ENCODE results near the gene ADIPOR2.

Gene ADIPOR2

DNA sequence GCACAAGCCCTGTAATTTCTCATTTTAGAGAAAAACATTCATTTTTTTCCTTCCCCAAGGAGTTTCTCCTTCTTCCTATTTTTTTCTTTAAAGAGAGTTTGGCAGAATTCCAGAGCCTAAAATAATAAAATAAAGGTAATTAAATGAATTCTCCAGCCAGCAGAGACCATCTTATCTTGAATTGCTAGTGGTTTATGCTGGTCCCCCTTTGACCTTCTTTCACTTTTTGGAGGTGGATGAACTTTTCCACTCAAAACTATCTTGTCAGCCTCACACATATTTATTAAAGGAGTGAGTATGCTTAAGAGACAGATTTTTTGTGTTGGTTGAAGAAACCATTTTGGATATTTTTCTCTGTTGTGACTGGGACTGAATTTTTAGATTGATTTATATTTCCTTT is 47.6 kb downstream of the ADIPOR2 start:
- DNase-seq, result no peak

DNA sequence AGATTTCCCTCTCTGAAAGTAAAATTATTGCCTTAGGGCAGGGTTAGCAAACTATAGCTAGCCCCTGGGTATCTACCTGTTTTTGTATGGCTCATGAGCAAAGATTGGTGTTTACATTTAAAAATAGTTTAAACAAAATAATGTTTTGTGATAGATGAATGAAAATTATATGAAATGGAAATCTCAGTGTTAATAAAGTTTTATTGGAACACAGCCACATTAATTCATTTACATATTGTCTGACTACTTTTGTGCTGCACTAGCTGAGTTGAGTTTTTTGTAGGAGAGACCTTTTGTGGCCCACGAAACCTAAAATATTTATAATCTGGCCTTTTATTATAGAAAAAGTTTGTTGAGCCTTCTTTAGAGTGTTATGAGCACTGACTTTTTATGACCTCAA is 48.5 kb downstream of the ADIPOR2 start:
- no peak for DNase-seq

DNA sequence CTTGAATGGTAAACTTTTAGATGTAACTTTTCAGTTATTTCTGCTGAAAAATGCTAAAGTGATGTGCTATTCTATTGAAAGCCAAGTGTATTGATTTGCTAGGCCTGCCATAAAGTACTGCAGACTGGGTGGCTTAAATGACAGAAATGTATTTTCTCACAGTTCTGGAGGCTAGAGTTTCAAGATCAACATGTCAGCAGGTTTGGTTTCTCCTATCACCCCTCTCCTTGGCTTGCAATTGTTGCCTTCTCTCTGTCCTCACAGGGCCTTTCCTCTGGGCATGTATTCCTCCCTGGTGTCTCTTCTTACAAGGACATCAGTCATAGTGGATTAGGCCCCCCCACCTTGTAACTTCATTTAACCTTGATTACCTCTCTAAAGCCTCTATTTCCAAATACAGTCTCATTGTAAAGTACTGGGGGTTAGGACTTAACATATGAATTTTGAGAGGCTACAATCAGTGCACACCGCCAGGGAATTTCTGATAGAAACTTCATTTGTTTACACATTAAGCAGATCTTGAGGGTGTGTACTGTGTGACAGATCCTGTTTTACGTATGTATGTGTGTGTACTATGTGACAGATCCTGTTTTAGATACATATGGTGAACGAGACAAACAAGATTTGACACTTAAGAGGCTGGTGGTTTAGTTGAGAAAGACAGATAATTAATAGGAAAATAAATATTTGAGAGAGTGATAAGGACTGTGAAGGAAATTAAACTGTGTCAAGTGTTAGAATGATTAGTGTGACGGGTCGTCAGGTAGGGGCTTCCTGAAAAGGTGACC is 49.5 kb downstream of the ADIPOR2 start:
- DNase-seq, result no peak

DNA sequence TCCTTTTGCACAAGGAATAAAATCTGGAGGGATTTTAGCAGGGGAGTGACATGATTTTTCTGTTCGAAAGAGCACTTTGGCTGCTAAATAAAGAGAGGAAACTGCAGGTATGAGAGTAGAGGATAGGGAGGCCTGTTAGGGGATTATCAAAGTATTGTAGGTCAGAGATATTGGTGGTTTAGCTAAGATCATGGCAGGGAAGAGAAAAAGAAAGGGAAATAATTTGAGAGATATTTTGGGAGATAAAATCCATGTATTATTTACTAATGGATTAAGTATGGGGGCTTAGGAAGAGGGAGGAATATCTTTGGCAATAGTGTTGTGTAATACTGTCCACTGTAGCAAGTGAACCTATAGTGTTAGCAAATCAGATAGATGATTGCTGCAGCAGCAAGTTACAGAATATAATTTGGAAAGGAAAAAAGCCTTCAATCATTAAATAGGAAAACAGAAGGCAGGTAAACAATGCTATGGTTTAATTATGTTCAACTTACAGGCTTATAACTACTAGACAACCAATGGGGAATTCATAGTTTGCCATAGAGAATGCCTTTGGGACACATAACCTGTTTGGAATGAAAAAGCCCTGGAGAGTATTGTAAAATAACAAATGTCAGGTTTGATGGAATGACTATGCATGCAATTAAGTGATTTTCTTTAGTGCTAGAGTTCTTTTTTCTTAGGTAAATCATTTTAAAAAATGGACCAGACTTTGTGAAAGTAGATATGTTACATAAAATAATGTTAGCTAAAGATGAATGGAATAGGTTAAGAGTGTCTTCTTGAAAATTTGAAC is 50.5 kb downstream of the ADIPOR2 start:
- DNase-seq, result no peak

DNA sequence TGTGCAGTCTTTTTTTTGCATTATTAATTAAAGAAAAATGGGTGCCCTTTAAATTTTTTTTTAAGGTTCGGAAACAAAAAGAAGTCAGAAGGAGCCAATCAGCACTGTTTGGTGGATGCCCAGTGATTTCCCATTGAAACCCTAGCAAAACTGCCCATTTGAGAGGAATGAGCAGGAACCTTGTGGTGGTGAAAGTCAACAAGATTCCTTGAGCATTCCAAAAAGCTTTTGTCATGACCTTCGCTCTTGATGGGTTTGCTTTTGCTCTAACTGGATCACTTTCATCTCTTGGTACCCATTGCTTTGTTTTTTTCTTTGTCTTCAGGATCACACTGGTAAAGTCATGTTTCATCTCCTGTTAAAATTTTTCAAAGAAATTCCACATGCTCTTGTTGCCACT is 54.1 kb downstream of the ADIPOR2 start:
- DNase-seq, result no peak

DNA sequence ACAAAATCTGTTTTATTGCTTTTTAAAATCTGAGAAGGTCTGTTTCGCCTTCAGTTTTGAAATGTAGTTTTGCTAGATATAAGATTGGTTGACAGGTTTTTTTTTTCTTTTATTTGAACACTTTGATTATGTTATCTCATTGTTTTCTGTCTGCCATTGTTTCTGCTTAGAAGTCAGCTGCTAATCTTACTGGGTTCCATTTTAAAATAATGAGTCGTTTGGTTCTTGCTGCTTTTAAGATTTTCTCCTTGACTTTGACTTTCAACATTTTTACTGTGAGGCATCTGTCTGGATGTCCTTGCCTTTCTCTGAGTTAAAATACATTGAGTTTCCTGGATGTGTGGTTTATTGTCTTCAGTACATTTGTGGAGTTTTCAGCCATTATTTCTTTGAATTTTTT is 56.7 kb downstream of the ADIPOR2 start:
- no peak for DNase-seq

DNA sequence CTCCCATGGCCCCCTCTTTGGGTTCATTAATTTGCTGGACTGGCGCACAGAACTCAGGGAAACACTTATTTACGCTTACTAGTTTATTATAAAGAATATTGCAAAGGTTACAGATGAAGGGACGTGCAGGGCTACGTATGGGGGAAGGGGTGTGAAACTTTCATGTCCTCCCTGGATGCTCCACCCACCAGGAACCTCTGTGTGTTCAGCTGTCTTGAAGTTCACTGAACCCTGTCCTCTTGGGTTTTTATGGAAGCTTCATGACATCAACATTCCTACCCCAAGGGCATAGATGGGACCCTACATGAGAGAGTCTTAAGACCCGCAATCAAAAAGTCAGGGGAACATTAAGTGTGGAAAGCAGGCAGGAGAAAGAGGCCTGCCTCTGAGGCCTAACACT is 58.1 kb downstream of the ADIPOR2 start:
- no peak for DNase-seq

DNA sequence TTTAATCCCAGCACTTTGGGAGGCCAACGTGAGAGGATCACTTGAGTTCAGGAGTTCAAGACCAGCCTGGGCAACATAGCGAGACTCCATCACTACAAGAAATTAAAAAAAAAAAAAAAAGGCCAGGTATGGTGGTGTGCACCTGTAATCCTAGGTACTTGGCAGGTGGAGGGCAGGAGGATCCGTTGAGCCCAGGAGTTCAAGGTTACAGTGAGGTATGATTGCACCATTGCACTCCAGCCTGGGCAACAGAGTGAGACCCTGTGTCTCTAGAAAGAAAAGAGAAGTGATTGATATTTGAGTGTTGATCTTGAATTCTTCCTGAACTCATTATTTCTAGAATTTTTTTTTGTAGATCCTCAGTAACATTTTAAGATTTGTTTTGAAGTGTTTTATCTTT is 59.4 kb downstream of the ADIPOR2 start:
- no peak for DNase-seq

DNA sequence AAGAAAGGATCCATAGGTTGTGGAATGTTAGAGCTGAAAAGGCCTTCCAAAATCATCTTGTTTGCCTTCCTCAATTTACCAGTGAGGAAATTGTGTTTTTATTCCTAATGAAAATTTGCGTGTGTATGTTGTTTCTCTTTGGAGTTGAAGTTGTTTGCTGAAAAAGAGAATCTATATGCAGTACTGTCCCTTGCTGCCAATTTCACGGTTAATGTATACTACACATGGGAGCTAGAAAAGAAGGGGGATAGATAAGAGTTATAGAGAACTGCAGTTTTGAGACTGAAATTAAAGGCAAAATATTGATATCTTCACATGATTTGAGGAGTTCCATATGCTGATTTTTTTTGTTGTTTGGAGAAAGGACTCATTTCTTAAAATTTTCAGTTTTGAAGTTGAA is 67.5 kb downstream of the ADIPOR2 start:
- no peak for DNase-seq

DNA sequence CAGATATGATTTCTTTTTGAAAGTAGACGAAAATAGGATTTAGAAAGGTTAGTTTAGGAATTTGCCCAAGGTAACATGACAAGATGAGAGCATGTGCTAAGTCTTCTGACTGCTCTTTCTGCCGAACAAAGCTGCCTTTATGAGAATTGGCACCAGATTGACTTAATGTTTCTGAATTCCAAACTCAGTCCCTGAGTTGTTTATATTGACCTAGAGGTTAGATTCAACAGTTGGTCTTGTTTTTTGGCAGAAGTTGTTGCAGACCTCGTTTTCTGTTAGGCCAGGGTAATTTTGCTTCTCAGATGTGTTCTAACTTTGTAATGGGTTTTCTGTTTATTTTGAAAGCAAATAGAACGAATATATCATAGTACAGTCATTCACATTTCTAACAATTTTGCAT is 68.0 kb downstream of the ADIPOR2 start:
- DNase-seq, result no peak

DNA sequence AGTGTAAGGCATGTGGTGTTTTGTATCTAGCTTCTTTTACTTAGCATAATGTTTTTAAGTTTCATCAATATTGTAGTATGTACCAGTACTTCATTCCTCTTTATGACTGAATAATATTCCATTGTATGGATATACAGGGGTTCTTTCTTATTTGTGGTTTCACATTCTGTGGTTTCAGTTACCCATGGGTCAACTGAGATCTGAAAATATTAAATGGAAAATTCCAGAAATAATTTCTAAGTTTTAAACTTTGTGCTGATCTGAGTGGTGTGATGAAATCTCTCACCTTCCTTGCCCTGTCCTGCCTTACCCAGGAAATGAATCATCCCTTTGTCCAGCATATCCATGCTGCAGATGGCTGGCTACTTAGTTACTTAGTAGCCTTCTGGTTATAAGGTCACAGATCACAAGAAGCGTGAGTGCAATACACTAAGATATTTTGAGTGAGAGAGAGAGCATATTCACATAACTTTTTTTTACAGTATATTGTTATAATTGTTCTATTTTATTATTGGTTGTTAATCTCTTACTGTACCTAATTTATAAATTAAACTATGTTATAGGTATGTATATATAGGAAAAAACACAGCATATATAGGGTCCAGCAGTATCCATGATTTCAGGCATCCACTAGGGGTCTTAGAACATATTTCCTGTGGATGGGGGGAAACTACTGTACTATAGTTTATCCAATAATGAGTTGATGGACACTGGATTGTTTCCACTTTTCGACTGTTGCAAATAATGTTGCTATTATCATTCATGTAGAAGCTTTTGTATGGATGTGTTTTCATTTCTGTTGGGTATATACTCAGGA is 69.9 kb downstream of the ADIPOR2 start:
- no peak for DNase-seq

DNA sequence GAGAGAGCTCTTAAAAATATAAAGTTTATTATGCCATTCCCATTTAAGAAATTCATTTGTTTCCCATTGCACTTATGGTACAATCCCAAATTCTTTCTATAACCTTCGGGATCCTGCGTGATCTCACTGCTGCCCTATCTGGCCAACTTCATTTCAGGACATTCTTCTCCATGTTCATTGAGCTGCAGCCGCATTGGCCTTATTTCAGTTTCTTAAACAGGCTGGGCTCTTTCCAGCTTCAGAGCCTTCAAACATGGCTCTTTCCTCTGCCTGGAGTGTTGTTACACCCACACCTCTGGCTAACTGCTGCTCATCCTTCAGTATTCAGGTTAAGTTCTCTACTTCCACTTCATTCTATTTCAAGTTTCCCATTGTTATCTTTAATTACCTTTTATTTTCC is 71.0 kb downstream of the ADIPOR2 start:
- no peak for DNase-seq

DNA sequence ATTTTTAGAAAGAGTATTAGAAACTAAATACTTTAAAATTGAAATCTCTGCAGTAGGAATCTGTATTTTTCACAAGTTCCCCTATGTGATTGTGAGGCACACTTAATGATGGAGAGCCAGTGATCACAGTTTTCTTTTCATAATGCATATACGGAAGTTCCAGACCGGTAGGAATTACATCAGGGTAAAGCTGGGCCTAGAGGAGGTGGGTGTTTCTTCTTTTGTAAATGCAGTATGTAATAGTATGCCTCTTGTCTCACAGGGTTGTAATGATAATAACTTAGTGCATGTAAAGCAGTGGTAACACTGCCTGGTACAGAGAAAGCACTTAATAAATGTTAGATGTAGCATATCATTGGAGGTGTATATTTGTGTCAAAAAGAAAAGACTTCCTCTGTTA is 72.3 kb downstream of the ADIPOR2 start:
- DNase-seq, result no peak

DNA sequence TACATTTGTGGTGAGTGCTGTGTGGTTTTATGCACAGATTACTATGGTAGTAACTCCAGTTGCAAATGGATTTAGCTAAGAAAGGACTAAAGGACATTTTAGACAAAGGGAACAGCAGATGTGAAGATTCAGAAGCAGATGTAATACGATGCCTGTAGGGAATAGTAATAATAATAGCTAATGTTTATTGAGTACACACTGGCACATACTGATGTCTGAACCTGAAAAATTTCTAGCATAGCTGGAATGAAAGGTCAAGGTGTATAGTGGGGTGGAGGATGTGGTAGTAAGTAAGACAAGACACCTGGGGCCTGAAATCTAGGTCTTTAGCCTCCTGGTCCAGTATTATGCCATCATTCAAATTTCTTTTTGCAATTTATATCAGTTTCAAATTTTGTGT is 75.2 kb downstream of the ADIPOR2 start:
- no peak for DNase-seq

DNA sequence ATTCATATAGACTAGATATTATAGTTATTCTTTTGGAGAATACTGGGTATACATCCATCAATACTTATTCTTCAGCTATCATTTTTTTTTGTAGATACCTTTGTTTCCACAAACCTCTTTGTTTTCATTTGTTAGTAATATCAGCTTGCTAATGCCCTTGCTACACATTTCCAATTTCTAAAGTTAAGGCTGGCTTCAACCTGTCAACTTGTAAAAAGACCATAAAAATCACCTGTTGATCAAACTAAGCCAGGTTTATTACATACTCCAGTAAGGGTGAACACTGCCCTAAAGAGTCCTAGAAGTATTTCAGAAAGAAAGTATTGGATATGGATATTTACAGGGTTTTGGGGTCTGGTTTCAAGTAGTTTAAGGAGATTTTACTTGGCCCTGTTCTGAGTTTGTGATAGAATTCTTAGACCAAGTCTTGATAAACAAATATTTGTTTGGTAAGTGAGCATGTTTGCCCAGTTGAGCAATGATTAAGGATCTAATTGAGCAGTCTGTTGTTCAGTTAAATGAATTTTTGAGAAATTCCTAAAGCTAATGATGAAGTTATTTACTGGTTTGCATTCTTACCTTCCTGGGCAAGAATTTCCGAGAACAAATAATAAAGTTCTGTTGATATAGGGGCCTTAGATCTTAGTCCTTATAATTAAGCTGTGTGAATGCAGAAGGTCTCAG is 76.7 kb downstream of the ADIPOR2 start:
- DNase-seq, result no peak

DNA sequence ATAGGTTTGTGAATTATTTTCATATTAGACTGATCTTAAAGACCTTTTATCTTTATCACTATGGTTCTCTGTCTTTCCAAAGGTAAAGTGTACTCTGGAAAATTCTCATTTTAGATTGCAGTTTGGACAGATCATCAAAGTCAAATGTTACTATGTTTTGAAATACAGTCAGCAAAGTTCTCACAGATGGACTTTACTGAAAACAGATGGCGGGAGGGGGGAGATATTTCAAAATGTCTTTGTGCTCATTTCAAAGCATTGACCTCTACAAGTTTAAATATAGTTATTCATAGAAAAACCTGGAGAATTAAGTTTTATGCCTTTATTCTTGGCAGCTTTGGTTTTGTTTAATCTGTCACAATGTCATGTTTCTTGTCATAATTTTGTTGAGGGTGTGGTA is 77.7 kb downstream of the ADIPOR2 start:
- DNase-seq, result no peak

DNA sequence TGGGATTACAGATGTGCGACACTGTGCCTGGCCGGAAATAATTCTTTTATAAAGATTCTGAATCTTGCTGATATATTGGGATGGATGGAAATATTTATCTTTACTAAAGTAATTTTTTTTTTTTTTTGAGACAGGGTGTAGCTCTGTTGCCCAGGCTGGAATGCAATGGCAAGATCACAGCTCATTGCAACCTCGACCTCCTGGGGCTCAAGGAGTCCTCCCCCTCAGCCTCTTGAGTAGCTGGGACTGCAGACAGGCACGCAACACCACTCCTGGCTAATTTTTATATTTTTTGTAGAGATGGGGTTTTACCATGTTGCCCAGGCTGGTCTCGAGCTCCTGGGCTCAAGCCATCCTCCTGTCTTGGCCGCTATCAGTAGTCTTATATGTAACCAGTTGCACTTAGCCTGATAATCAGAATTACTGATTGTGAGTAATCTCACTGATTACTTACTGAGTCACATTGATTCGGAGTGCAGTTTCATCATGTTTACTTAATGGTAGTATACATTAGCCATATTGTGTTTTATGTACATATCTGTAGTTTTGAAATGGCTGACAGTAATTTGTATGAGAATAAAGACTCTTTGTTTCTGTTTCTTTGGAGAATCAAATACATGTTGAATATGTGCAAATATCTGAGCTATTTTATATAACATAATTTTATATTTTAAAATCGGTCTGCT is 79.1 kb downstream of the ADIPOR2 start:
- DNase-seq, result no peak

DNA sequence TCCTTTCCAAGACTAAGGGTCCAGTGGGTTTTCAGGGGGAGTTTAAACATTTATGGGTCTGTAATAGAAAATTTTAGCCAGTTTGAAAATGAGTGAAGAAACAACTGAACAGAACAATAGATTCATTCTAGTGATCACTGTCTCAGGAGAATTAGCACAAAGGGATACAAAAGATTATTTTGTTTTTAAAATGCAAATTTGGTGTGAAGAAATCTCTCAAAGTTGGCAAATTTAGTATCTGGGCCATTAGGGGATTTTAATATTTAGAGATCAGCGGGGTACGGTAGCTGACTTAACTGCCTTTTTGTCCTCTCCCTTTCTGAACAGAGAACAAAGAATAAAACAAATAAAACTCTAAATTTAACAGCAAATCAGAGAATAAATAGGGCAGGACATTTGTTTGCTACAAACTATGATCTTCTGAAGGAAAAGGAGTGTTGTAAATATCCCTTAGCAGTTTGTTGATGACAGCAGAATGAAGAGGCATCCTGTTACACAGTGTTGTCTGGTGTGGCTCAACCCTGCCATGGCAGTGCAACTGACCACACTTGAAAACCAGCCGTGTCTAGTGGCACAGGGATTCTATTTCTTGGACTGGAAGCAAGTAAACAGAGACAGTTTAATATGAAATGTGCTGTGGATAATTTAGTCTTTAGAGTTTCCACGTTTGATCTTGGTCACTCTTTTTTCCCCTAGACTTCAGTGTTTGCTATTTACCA is 83.2 kb downstream of the ADIPOR2 start:
- DNase-seq, result no peak

DNA sequence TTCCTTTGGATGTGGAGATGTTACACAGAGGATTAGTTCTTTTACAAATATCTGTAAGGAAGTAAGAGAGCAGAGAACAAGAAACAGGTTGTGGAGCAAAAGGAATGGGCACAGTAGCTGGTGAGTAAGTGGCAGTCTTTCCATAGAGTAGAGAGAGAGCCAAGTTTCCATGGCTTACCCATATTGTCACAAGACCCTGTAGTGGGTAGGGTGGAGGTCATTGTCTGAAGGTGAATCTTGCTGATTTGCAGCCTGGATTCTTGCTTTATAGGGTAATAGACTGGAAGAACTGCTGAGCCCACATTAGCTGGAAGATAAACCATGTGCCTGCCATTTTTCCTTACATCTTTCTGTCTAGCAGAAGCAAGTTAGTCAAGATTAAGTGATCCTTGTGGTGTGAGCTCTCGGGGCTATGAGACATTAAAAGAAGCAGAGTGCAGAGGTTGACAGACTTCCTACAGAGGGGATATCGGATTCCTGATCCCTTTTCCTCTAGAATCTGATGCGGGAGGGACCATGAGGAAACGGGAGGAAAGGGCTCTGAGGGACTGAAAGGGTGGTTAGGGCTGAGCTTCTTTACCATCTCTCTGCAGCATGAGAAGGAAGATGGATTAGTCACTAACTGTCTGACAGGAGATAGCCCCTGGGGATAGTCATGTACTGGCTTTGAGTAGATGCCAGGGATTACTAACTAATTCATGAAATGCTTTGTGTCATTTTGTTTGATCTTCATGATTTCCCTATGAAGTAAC is 85.5 kb downstream of the ADIPOR2 start:
- no peak for DNase-seq

DNA sequence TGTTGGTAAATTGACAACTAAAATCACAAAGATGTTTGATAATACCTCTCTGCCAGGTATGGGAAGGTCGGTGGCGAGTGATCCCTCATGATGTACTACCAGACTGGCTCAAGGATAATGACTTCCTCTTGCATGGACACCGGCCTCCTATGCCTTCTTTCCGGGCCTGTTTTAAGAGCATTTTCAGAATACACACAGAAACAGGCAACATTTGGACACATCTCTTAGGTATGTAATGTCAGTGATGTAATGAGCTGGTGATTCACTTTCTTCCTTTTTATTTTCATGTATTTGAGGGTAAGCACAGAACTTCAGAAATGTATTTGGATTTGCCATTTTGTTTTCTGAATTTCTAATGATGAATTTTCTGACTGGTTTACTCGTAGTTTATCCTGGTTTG is 86.9 kb downstream of the ADIPOR2 start:
- DNase-seq, result no peak

DNA sequence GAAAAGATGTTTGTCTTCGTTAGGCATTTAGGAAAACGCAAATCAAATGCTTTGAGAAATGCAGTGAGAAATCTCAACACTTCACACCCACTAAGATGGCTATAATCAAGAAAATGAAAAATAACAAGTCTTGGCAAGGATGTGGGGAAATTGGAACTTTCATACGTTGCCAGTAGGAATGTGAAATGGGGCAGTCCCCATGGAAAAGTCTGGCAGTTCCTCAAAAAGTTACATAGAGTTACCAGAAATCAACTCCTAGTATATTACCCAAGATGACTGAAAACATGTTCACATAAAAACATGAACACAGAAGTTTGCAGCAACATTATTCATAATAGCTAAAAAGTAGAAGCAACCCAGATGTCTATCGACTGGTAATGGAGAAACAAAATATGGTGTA is 88.0 kb downstream of the ADIPOR2 start:
- no peak for DNase-seq

Measured in stimulated activated CD4-positive, alpha-beta T cell treated with anti-CD3 and anti-CD28 coated beads, Interleukin-4, amount 100 ng/mL, for 4 hours (primary cell).